ENCODE results near the gene ACTC1. TPM values are rescaled to one million over a fixed set of nuclear protein-coding genes. Genes with fewer than 3 reads are reported as not detected.

Gene ACTC1
- total RNA-seq, 1 donor from 2014 or later: 2.4 TPM

GRCh38 chr15:34765741-34766140, 29.6 kb downstream of the ACTC1 start:
- peaks cover 25% of the 10 kb centered on the region for H3K4me1 Mint-ChIP-seq
- TF ChIP-seq CTCF (conservative IDR thresholded peaks at IDR 0.05): no peak

GRCh38 chr15:34760909-34761308, 34.4 kb downstream of the ACTC1 start:
- no peak for DNase-seq (ENCODE audit: low read depth, low spot score)
- Mint-ChIP-seq H3K9me3 (no peaks in the 10 kb centered on the region), H3K4me1 (peaks cover 13% of the 10 kb centered on the region), H3K4me3 (no peak overlapping the region), H3K36me3 (ENCODE audit: low read depth) (no peaks in the 10 kb centered on the region), H3K27ac (ENCODE audit: unreplicated experiment) (no peak overlapping the region), H3K27me3 (ENCODE audit: low read depth) (peaks cover 64% of the 10 kb centered on the region)
- TF ChIP-seq CTCF (conservative IDR thresholded peaks at IDR 0.05): no peak

More at GRCh38 chr15:34765741-34766140, 29.6 kb downstream of the ACTC1 start:
- no peak overlapping the region for H3K27ac Mint-ChIP-seq (ENCODE audit: unreplicated experiment)
- no peak overlapping the region for H3K4me3 Mint-ChIP-seq
- no peak for DNase-seq (ENCODE audit: low read depth, low spot score)
- no peaks in the 10 kb centered on the region for H3K36me3 Mint-ChIP-seq (ENCODE audit: low read depth)
- no peaks in the 10 kb centered on the region for H3K9me3 Mint-ChIP-seq
- H3K27me3 Mint-ChIP-seq (ENCODE audit: low read depth): peaks cover 16% of the 10 kb centered on the region

- Mint-ChIP-seq H3K36me3 (ENCODE audit: low read depth) (no peaks in the 10 kb centered on the region), H3K27me3 (ENCODE audit: low read depth) (peaks cover 73% of the 10 kb centered on the region), H3K4me1 (peaks cover 13% of the 10 kb centered on the region), H3K27ac (ENCODE audit: unreplicated experiment) (no peak overlapping the region), H3K9me3 (no peaks in the 10 kb centered on the region), H3K4me3 (no peak overlapping the region)
- TF ChIP-seq CTCF (conservative IDR thresholded peaks at IDR 0.05): no peak
- no peak for DNase-seq (ENCODE audit: low read depth, low spot score)
Observed at GRCh38 chr15:34759992-34760391, 35.4 kb downstream of the ACTC1 start.

GRCh38 chr15:34759347-34759746, 36.0 kb downstream of the ACTC1 start:
- TF ChIP-seq CTCF (conservative IDR thresholded peaks at IDR 0.05): no peak
- Mint-ChIP-seq H3K4me3 (no peak overlapping the region), H3K36me3 (ENCODE audit: low read depth) (no peaks in the 10 kb centered on the region), H3K27me3 (ENCODE audit: low read depth) (peaks cover 75% of the 10 kb centered on the region), H3K4me1 (peaks cover 13% of the 10 kb centered on the region), H3K9me3 (no peaks in the 10 kb centered on the region), H3K27ac (ENCODE audit: unreplicated experiment) (no peak overlapping the region)
- no peak for DNase-seq (ENCODE audit: low read depth, low spot score)

- H3K4me3 Mint-ChIP-seq: no peak overlapping the region
- DNase-seq (ENCODE audit: low read depth, low spot score): no peak
Observed at GRCh38 chr15:34757262-34757661, 38.1 kb downstream of the ACTC1 start.

More at GRCh38 chr15:34757262-34757661, 38.1 kb downstream of the ACTC1 start:
- peaks cover 16% of the 10 kb centered on the region for H3K4me1 Mint-ChIP-seq
- H3K27me3 Mint-ChIP-seq (ENCODE audit: low read depth): peaks cover 95% of the 10 kb centered on the region
- no peak overlapping the region for H3K27ac Mint-ChIP-seq (ENCODE audit: unreplicated experiment)
- no peak for TF ChIP-seq CTCF (conservative IDR thresholded peaks at IDR 0.05)
- H3K9me3 Mint-ChIP-seq: no peaks in the 10 kb centered on the region
- H3K36me3 Mint-ChIP-seq (ENCODE audit: low read depth): no peaks in the 10 kb centered on the region
